Coronary artery (tissue), 2 donors: ENCODE results near the gene PCNX2.

Experiments
- DNase-seq: peaks from one replicate; pipeline ENCODE4 v3.0.0-alpha.2; 2017; ENCODE audit warnings: low spot score
- H3K27ac ChIP-seq, 2 donors: fragments of 200-600 bp; sonication (generic); one replicate each; pipeline ENCODE4 v1.5.1; 2016 to 2019
- H3K4me3 ChIP-seq: fragments of 200-600 bp; sonication (generic); 2 replicates; pipeline ENCODE4 v1.5.1; 2016; ENCODE audit warnings: mild to moderate bottlenecking, moderate library complexity
- CTCF ChIP-seq: fragments of 200-600 bp; sonication (generic); IDR thresholded peaks from one replicate; pipeline ENCODE4 v1.5.1; 2019; ENCODE audit warnings: antibody characterized with exemption

The PCNX2 gene

DNA sequence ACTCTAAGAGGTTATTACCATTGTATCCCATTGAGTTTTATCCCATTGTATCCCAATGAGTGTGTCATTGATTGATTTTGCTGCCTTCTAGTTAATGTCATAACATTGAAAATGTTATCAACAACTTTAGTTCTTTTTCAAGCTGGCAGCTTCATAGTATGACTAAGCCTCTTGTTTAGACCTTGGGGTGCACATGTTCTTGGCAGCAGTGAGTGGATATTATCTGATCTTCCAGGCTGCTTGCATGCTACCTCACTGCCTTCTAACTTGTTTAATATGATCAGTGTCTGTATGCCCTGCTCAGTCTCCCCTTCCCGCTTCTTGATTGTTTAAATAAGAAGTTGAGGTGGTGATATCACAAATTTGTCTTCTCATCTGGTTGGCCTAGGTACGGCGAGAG is 320.6 kb downstream of the PCNX2 start:
- DNase-seq: no peak
- no peak overlapping the region for H3K27ac ChIP-seq
- H3K4me3 ChIP-seq: no peak overlapping the region
- TF ChIP-seq CTCF: no peak

DNA sequence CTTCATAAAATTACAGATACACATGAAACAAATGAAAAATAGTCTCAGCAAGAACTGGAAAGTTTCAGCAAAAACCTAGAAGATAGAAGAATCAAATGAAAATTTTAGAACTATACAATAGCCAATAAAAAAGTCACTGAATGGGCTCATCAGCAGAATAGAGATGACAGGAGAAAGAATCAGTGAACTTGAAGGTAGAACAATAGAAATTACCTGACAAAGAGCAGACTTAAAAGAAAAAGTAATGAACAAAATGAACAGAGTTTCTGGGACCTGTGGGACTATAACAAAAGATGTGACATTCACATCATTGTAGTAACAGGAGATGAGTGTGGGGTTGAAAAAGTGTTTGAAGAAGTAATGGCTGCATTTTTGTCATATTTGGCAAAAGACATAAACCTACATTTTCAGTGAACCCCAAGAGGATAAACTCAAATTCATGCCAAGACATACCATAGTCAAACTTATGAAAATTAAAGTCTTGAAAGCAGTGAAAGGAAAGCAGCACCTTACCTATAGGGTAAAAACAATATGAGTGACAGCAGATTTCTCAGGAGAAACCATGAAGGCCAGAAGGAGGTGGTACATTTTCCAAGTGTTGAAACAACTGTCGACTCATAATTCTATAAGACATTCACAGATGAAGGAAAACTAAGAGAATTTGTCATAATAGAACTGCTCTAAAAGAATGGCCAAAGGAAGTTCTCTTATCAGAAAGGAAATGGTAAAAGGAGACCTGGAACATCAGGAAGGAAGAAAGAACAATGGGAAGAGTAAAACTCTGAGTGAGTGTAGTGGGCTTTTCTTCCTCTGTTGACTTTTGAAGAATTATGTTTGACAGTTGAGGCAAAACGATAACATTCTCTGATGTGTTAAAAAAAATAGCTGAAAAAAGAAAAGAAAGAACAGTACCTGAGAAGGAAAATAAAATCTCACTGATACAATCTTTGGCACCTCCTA is 321.6 kb downstream of the PCNX2 start:
- DNase-seq: no peak
- H3K27ac ChIP-seq: no peak overlapping the region
- TF ChIP-seq CTCF: no peak
- H3K4me3 ChIP-seq: no peak overlapping the region

- no peak for DNase-seq
- H3K27ac ChIP-seq: no peak overlapping the region
- no peak for TF ChIP-seq CTCF
- H3K4me3 ChIP-seq: no peak overlapping the region
Measured at GRCh38 chr1:232970508-232970907, 325.0 kb downstream of the PCNX2 start.

DNA sequence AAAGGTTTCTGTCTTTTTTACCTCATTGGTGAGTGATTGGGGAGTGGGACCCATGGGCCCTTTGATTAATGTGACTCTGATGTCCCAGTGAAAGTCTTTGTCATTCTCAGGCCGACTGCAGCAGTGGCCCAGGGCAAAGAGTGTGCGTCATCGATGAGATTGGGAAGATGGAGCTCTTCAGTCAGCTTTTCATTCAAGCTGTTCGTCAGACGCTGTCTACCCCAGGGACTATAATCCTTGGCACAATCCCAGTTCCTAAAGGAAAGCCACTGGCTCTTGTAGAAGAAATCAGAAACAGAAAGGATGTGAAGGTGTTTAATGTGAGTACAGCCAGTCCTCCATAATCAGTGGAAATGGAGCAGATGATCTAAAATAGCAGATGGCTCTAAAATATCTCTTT is 325.7 kb downstream of the PCNX2 start:
- no peak for DNase-seq
- H3K4me3 ChIP-seq: no peak overlapping the region
- no peak for TF ChIP-seq CTCF
- H3K27ac ChIP-seq: no peak overlapping the region

GRCh38 chr1:232968965-232969364 is 326.6 kb downstream of the PCNX2 start:
- no peak for TF ChIP-seq CTCF
- H3K4me3 ChIP-seq: no peak overlapping the region
- DNase-seq: no peak
- no peak overlapping the region for H3K27ac ChIP-seq

GRCh38 chr1:232968391-232968790 is 327.1 kb downstream of the PCNX2 start:
- Histone ChIP-seq H3K4me3 (no peak overlapping the region), H3K27ac (no peak overlapping the region)
- no peak for TF ChIP-seq CTCF
- no peak for DNase-seq

- no peak for TF ChIP-seq CTCF
- H3K4me3 ChIP-seq: no peak overlapping the region
- no peak for DNase-seq
- H3K27ac ChIP-seq: no peak overlapping the region
Measured at GRCh38 chr1:232966663-232967062, 328.9 kb downstream of the PCNX2 start.
